HCEC 1CT (cell line): ENCODE measurements around the gene TMEM94.
"Not testable (repeated sequence)": the region's sequence is repeated elsewhere in the genome, so short reads cannot be mapped to it uniquely, and the experiment has no call there.

Source experiments
- DNase-seq: peaks from one replicate; pipeline ENCODE4 v3.0.0-alpha.2; 2017

The TMEM94 gene

DNA sequence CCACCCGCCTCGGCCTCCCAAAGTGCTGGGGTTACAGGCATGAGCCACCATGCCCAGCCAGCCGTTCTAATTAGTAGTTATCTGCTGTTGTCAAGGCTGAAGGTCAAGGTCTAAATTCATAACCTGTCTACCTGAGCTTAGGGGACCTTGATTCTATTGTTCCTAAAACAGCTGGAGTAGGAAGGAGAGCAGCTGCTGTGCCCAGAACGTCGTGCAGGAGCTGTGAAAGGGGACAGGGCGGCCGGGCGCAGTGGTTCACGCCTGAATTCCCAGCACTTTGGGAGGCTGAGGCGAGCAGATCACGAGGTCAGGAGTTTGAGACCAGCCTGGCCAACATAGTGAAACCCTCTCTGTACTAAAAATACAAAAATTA lies 21.0 kb downstream of the TMEM94 start:
- DNase-seq, result not testable (repeated sequence)

DNA sequence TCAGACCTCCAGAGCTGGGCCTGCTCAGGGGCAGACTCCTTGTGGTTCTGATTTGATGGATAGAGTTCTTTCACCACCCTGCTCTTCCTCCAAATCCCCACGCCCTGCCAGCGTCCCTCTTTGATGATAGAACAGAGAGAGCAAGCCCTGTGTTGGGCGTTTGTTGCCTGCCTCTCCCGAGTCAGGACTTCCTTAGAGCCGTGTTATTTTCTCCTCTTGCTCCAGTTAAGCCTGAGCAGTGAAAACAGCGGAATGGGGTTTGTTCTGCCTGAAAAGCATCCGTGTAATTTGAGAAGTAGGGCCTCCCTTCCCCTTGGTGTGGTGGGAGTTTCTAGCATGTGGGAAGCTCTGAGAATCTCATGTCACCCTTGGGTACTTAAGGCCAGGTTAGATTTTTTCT lies 22.1 kb downstream of the TMEM94 start:
- no peak for DNase-seq

DNA sequence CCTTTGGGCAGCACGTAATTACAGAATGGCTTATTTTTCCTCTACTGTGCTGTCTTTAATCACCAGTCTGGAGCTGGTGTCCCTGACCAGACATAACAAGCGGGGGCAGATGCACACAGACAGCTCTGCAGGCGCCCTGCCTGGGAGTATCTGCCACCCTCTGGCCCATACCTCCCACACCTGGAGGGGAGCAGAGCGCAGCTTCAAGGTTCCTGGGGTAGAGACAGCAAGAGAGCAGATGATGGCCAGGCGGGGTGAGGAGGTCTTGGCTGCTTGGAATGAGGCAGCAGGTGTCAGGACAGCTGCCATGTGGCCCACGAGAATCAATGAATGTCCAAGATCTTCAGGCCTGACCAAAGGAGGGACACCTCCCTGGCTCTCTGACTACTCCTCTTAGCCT lies 23.8 kb downstream of the TMEM94 start:
- no peak for DNase-seq

DNA sequence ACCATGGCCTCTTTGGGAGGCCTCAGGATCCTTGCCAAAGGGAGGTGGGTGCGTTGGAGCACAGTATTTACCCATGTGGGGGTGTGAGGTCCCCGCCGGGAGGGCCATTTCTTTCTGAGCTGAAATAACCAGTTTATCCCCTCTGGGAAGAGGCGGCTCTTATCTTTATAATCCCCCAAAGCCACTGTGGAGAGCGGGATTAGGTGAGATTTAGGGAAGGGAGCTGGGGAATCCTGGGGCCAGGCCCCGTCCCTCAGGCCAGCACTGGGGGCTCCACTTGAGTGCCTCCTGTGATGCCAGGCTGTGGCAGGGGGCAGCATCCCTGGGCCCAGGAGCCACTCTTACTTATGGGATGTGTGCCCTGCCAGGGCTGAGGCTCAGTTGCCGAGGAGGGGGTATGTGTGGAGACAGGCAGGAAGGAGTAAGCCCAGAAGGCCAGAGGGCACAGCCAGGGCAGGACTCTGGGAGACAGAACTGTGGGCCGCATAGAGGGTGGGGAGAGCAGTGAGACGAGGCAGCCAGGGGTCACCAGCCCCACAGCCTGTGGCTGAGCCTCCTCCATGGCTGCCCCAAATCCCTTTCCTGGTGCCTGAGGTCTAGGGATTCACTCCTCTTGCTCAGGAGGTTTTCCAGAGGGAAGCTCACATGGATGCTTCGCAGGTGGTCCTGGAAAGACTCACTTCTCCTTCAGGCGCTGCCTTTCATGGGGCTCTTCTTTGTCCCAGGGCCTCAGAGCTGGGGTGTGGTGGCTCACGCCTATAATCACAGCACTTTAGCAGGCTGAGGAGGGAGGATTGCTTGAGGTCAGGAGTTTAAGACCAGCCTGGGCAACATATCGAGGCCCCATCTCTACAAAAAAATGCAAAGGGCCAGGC lies 25.0 kb downstream of the TMEM94 start:
- no peak for DNase-seq

DNA sequence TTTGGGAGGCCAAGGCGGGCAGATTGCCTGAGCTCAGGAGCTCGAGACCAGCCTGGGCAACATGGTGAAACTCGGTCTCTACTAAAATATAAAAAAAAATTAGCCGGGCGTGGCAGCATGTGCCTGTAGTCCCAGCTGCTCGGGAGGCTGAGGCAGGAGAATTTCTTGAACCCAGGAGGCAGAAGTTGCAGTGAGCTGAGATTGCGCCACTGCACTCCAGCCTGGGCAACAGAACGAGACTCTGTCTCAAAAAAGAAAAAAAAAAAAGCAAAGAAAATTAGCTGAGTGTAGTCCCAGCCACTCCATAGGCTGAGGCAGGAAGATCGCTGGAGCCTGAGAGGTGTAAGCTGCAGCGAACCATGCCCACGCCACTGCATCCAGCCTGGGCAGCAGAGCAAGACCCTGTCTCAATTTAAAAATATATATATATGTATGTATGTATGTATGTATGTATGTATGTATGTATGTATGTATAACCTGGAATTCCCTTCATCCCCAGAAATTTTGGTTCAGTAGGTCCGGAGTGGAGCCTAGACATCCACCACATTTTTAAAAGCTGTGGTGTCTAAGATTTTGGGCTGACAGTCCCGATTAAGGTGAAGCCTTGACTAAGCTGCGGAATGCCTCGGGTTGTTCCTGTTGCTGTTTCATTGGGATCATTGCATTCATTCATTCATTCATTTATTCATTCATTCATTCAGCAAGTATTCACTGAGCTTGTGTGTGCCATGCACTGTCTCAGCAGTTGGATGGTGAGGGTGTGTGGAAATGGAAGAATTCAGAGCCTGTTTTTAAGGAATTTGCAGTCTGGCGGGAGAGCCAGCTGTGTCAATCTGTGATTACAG lies 25.9 kb downstream of the TMEM94 start:
- no peak for DNase-seq

DNA sequence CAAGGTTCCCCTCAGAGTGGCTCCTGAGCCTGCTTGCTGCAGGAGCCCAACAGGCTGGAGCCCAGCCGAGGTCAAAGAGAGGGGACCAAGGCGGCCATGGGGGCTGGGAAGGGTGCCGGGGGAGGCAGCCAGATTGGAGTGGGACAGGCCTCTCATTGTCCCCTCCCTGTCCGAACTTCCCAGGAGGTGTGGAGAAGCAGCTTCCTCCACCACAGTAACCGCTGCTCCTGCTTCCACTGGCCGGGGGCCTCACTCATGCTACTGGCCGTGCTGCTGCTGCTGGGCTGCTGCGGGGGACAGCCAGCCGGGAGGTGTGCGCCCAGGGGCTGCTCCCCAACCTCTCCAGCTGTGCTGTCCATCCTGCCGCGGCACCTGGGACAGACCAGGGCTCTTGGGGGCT lies 29.3 kb downstream of the TMEM94 start:
- DNase-seq, result no peak

DNA sequence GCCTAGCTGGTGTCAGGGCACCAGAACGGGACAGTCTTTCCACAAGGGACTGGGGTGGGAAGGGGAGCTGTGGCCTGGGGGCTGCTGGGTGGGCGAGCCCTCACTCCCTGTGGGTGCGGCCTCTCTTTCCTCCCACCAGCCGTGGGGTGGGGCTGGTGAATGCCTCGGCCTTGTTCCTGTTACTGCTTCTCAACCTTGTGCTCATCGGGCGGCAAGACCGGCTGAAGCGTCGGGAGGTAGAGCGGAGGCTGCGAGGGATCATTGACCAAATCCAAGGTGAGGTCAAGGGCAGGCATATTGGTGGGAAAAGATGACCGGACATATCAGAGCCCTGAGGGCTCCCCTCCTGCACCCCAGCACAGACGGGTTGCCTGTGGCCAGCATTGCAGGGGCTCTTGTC lies 29.7 kb downstream of the TMEM94 start:
- no peak for DNase-seq

DNA sequence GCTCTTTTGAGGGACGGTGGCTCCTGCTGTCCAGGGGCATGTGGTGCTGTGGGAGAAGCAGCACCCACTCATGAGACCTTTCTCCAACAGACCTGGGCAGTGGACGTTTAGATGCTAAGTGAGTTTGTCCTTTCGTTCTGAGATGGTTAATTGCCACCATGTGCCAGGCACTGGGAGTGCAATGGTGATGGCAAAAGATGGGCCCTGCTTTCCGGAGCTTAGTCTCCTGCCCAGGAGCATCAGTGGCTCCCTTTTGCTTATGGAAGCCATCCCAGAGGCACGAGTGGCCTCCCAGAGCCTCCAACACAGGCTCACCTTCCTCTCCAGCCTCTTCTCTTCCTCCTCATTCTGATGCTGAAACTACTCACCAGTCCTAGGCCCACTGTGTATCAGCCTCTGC lies 30.5 kb downstream of the TMEM94 start:
- no peak for DNase-seq

DNA sequence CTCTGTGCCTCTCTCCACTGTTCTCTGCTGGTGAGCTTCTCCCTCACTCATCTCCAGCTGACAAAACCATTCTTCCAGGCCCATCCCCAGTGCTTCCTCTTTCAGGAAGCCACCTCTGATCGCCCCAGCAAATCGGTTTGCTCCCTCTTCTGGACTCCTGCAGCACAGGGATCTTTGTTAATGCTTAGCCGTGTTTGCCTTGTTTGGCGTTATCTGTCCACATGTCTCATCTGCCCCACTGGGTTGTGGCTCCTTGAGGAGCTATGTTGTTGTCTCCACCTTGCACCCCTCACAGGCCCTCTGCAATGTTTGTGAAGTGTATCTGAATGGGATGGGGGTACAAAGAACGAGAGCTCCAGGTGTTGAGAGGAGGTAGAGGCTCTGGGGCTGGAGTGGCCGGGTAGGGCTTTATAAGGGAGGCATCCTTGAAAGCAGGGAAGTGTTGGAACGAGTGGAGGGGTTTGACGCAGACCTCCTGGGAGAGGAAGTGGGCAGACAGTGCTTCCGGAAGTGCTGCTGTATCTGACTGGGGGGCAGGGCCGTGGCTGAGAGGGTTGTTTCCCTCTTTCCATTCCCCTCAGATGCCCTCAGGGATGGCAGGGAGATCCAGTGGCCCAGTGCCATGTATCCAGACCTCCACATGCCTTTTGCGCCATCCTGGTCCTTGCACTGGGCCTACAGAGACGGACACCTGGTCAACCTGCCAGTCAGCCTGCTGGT lies 31.1 kb downstream of the TMEM94 start:
- no peak for DNase-seq

DNA sequence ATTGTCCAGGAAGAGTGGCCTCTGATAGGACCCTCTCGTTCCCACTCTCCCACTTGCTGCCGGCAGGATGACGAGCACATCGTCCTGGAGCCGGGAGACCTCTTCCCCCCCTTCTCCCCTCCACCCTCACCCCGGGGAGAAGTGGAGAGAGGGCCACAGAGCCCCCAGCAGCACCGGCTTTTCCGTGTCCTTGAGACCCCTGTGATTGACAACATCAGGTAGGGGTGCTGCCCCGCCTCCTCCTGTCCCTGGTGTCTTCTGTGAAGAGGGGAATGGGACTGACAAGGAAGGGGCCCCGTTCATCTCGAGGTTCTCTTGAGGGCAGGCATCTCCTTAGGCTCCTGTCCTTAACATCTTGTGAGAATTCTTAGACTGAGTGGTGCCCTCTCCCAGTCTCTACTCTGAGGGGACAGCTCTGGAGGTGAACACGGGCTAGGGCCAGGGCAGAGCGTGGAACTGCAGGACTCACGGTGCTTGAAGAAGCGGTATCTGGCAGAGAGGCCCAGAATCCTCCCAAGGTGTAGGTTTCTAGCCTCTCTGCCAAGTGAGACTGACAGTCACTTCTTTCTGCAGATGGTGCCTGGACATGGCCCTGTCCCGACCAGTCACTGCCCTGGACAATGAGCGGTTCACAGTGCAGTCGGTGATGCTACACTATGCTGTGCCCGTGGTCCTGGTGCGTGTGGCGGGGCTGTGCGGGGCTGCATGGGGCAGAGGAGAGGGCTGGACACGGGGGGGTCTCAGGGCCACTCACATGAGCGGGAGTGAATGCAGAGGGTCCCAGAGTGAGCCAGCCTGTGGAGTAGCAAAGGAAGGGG lies 32.5 kb downstream of the TMEM94 start:
- no peak for DNase-seq

DNA sequence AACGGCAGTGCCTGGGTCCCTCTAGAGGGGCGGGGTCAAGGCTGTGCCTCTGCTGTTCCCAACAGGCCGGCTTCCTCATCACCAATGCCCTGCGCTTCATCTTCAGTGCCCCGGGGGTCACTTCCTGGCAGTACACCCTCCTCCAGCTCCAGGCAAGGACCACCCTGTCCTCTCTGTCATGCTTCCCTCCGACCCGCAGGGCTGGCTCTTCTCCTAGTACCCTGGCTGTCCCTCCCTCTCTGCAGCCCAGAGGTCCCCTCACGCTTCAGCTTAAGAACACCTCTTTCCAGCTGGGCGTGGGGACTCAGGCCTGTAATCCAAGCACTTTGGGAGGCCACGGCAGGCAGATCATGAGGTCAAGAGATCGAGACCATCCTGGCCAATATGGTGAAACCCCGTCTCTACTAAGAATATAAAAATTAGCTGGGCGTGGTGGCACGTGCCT lies 33.1 kb downstream of the TMEM94 start:
- no peak for DNase-seq

DNA sequence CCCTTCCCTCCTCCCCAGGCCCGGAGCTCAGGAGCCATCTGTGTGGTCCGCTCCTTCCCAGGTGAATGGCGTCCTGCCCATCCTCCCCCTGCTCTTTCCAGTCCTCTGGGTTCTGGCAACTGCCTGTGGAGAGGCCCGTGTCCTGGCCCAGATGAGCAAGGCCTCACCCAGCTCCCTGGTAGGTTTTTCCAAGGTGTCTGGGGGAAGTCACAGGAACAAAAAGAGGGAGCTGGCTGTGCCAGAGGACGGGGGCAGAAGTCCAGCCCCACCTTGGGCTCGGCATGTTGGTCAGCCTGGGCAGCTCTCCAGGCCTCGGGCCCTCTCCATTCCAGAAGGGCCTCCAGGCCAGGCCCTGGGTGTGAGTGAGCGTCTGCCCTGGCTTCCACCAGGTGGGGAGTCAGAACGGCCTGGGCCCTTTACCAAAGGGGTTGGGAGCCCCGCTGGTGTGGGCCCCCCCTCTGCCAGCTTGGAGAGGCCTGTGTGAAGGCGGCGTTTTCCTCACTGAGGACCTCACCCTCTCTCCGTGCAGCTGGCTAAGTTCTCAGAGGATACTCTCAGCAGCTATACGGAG lies 33.8 kb downstream of the TMEM94 start:
- DNase-seq, result no peak

DNA sequence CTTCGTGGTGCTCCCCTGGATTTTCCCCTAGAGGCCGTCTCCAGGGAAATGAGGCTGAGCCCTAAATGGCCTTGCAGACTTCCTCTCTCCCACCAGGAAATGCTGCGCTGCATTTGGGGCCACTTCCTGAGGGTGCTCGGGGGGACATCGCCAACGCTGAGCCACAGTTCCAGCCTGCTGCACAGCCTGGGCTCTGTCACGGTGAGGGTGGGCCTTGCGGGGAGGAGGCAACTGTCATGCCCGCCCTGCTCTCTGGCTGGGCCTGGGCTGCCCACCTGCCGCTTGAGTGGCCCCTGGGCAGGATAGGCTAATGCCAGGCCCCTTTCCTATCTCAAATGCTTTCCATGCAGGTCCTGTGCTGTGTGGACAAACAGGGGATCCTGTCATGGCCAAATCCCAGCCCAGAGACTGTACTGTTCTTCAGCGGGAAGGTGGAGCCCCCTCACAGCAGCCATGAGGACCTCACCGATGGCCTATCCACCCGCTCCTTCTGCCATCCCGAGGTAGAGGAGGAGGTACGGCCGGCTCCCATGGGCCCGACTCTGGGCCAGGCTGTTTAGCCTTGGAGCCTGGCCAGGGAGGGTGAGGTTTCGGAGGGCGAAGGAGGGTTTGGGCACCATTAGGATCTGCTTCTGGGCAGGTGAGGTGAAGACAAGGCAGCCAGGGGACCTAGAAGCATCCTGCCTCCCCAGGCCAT lies 34.7 kb downstream of the TMEM94 start:
- DNase-seq, result no peak

DNA sequence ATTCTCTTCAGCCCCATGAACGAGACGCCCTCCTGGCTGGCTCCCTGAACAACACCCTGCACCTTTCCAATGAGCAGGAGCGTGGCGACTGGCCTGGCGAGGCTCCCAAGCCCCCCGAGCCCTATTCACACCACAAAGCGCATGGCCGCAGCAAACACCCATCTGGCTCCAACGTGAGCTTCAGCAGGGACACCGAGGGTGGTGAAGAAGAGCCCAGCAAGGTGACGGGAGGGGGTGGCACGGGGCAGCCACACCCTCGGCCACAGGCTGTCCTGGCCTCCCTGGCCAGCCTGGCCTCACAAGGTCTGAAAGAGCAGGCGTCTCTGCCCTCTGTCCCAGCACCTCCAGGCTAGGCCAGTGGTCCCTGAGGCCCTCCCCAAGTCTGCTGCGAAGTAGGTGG lies 35.2 kb downstream of the TMEM94 start:
- no peak for DNase-seq

DNA sequence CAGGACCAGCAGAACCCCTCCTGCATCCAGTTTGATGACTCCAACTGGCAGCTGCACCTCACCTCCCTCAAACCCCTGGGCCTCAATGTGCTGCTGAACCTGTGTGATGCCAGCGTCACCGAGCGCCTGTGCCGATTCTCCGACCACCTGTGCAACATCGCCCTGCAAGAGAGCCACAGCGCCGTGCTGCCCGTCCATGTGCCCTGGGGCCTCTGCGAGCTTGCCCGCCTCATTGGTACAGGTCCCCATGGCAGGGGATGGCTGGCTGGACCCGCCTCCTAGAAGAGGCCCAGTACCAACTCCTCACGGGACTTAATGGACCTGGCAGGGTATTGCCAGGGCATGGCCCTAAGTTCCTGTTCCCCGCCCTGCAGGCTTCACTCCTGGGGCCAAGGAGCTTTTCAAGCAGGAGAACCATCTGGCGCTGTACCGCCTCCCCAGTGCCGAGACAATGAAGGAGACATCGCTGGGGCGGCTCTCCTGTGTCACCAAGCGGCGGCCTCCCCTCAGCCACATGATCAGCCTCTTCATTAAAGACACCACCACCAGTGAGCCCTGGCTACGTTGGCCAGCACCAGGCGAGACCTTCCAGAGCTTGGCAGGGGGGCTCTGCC lies 36.2 kb downstream of the TMEM94 start:
- no peak for DNase-seq

DNA sequence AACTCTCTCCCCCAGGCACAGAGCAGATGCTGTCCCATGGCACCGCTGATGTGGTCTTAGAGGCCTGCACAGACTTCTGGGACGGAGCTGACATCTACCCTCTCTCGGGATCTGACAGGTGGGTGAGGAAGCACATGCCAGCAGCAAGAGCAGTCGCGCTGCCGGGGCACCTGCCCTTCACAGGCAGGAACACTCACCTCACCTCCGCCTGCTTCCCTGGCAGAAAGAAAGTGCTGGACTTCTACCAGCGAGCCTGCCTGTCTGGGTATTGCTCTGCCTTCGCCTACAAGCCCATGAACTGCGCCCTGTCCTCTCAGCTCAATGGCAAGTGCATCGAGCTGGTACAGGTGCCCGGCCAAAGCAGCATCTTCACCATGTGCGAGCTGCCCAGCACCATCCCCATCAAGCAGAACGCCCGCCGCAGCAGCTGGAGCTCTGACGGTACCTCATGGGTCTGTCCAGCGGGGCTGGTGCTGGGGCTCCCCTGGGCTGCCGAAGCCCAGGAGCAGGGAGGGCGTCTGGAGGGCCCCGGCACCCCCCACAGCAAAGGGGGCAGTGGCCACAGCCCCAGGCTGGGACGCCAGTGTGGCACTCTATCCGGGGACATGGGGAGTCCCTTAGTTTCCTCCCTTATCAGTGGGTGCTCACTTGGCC lies 37.2 kb downstream of the TMEM94 start:
- no peak for DNase-seq

DNA sequence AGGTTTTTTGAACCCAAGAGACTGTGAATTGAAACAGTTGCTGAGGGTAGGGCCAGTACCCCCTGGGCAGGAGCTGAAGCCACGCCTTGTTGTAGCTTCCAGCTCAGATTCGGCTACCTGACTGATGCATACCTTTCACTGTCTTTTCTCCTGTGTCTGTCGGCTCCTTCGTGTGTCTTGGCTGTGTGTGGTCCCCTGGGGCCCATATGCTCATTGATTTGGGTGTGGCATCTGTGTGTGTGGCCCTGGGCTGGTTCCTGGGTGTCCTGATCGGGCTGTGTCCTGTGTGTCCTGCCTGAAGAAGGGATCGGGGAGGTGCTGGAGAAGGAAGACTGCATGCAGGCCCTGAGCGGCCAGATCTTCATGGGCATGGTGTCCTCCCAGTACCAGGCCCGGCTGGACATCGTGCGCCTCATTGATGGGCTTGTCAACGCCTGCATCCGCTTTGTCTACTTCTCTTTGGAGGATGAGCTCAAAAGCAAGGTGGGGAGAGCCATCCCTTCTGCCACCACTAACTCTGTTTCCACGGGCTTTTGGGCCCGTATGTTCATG lies 38.0 kb downstream of the TMEM94 start:
- no peak for DNase-seq

DNA sequence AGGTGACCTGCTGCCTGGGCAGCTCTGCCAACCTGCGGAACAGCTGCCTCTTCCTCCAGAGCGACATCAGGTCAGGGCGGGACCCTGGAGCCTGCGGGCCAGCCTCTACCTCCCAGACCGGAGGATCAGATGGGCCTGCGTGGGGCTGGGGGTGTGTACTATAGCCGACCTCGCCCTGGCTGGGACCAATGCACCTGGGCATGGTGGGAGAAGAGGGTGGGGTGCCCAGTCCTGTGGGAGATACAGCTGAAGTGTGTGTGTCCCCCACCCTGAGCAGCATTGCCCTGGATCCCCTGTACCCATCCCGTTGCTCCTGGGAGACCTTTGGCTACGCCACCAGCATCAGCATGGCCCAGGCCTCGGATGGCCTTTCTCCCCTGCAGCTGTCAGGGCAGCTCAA lies 39.6 kb downstream of the TMEM94 start:
- no peak for DNase-seq

DNA sequence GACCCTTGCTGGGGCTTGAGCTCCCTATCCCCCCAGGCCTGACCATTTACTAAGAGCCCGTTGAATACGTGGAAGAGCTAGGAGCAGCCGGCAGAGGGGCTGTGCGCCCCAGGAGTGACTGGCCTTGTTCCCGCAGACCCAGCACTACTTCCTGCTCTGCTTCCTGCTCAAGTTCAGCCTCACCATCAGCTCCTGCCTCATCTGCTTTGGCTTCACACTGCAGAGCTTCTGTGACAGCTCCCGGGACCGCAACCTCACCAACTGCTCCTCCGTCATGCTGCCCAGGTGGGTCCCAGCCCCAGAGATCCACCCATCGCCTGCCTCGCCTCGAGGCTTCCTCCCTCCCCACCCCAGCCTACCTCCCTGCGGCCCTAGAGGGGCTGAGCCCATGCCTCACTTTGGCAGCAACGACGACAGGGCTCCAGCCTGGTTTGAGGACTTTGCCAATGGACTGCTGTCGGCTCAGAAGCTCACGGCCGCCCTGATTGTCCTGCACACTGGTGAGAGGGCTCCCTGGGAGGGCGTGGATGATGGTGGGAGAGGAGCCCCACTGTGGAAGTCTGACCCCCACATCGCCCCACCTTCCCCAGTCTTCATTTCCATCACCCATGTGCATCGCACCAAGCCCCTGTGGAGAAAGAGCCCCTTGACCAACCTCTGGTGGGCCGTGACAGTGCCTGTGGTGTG lies 41.7 kb downstream of the TMEM94 start:
- no peak for DNase-seq
